ENCODE measurements around the gene TALDO1. TPM values are rescaled to one million over a fixed set of nuclear protein-coding genes. Genes with fewer than 3 reads are reported as not detected.
"Not testable (repeated sequence)": the region's sequence is repeated elsewhere in the genome, so short reads cannot be mapped to it uniquely, and the experiment has no call there.

TALDO1 gene
- total and polyA plus RNA-seq, 2 donors (not counting 1 experiment from before 2014, with no cell fraction given) = 136 to 150 TPM

DNA sequence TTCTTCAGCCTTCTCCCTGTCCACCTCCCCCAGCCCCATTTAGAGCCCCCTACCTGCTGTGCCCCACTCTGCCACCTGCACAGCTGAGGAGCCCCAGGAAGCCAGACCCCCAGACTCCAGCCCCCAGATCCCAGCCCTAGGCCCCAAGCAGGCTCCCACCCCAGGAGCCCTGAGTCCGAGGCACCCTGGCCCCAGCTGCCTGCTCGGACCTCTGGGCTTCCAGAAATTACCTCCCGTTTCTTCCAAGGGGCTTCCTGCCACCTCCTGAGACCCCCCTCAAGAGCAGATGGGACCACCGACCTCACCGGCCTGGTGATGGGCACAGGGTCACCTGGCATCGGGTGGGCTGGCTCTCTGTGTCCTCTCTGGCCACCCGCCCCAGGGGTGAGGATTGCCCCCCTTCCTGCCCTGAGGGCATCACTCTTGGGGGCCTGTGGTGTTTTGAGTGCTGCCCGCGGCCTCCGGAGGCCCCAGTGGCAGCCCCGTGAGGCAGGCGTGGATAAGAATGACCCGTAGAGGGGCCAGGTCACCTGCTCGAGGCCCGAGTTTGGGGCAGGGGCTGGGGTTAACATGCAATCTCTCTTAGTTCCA is 18.3 kb upstream of the TALDO1 start:
- H3K4me1 ChIP-seq (ENCODE audit: control insufficient read depth, extremely low read depth, insufficient read depth, low read length) = peaks cover 16% of the 10 kb centered on the region
- no peak overlapping the region for H3K27ac ChIP-seq (ENCODE audit: insufficient read depth, low read length)
- no peak overlapping the region for H3K4me3 ChIP-seq (replicated peaks in 1 of 4; ENCODE audit: control extremely low read depth in 1 of 4, insufficient read depth in 1 of 4, low read depth in 3 of 4, low read length in 4 of 4)
- H3K27me3 ChIP-seq (ENCODE audit: control insufficient read depth, insufficient read depth, low read length) = peaks cover 7% of the 10 kb centered on the region
- no peak overlapping the region for H3K4me2 ChIP-seq (ENCODE audit: extremely low read depth, insufficient read depth, low read length)
- H3K36me3 ChIP-seq (ENCODE audit: control insufficient read depth, insufficient read depth, low read length) = peaks cover 2% of the 10 kb centered on the region
- no peaks in the 10 kb centered on the region for H3K9me3 ChIP-seq (ENCODE audit: control insufficient read depth, insufficient read depth, low read depth, low read length)
- H3K79me2 ChIP-seq (ENCODE audit: control insufficient read depth, insufficient read depth, low read length) = no peaks in the 10 kb centered on the region
- no peaks in the 10 kb centered on the region for H4K20me1 ChIP-seq (ENCODE audit: control insufficient read depth, extremely low read depth, insufficient read depth, low read length)
- TF ChIP-seq EZH2 (IDR thresholded peaks at IDR 0.05; ENCODE audit: low read length, missing control alignments) = no peak
- TF ChIP-seq, protein P1, sequence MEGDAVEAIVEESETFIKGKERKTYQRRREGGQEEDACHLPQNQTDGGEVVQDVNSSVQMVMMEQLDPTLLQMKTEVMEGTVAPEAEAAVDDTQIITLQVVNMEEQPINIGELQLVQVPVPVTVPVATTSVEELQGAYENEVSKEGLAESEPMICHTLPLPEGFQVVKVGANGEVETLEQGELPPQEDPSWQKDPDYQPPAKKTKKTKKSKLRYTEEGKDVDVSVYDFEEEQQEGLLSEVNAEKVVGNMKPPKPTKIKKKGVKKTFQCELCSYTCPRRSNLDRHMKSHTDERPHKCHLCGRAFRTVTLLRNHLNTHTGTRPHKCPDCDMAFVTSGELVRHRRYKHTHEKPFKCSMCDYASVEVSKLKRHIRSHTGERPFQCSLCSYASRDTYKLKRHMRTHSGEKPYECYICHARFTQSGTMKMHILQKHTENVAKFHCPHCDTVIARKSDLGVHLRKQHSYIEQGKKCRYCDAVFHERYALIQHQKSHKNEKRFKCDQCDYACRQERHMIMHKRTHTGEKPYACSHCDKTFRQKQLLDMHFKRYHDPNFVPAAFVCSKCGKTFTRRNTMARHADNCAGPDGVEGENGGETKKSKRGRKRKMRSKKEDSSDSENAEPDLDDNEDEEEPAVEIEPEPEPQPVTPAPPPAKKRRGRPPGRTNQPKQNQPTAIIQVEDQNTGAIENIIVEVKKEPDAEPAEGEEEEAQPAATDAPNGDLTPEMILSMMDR (conservative IDR thresholded peaks at IDR 0.05 in 1 of 2, IDR thresholded peaks at IDR 0.05 in 1 of 2; ENCODE audit: low read depth in 1 of 2, low read length in 2 of 2) = no peak
- no peak for DNase-seq (ENCODE audit: low read depth in 2 of 2)
- no peak overlapping the region for H2AFZ ChIP-seq (ENCODE audit: low read length)
- H3K9ac ChIP-seq (ENCODE audit: insufficient read depth, low read length) = peak overlapping the region; percentile 7

DNA sequence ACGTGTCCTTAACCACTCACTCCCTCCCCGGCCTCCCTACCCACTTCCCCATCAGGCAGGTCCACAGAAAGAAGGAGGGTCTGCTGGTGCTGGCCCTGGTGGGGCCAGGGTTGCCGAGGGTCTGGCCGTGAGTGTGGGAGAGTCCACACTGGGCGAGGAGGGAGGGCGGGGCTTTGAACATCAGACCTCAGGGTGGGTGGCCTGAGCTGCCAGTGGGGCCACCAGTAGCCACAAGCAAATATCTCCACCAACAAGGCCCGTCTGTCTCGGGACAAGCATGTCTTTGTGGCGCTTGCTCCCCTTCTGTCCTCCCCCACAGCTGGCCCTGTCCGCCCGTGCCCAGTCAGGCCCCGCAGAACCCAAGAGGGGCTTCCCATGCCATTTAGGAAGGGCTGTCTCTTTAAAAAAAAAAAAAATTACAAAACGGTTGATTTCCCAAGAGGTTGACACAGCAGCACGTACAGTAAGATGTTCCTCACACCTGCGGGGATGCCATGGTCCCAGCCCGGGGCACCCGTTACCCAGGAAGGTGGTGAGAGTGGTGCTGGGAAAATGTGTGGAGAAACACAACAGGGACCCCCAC is 17.7 kb upstream of the TALDO1 start:
- H3K4me3 ChIP-seq (replicated peaks in 1 of 4; ENCODE audit: control extremely low read depth in 1 of 4, insufficient read depth in 1 of 4, low read depth in 3 of 4, low read length in 4 of 4) = no peak overlapping the region
- no peaks in the 10 kb centered on the region for H4K20me1 ChIP-seq (ENCODE audit: control insufficient read depth, extremely low read depth, insufficient read depth, low read length)
- no peak overlapping the region for H2AFZ ChIP-seq (ENCODE audit: low read length)
- TF ChIP-seq, protein P1 (conservative IDR thresholded peaks at IDR 0.05 in 1 of 2, IDR thresholded peaks at IDR 0.05 in 1 of 2; ENCODE audit: low read depth in 1 of 2, low read length in 2 of 2) = no peak
- no peak for TF ChIP-seq EZH2 (IDR thresholded peaks at IDR 0.05; ENCODE audit: low read length, missing control alignments)
- H3K36me3 ChIP-seq (ENCODE audit: control insufficient read depth, insufficient read depth, low read length) = no peaks in the 10 kb centered on the region
- no peak overlapping the region for H3K27ac ChIP-seq (ENCODE audit: insufficient read depth, low read length)
- peaks cover 16% of the 10 kb centered on the region for H3K4me1 ChIP-seq (ENCODE audit: control insufficient read depth, extremely low read depth, insufficient read depth, low read length)
- no peaks in the 10 kb centered on the region for H3K9me3 ChIP-seq (ENCODE audit: control insufficient read depth, insufficient read depth, low read depth, low read length)
- H3K79me2 ChIP-seq (ENCODE audit: control insufficient read depth, insufficient read depth, low read length) = no peaks in the 10 kb centered on the region
- H3K9ac ChIP-seq (ENCODE audit: insufficient read depth, low read length) = no peak overlapping the region
- no peak for DNase-seq (ENCODE audit: low read depth in 2 of 2)
- peaks cover 6% of the 10 kb centered on the region for H3K27me3 ChIP-seq (ENCODE audit: control insufficient read depth, insufficient read depth, low read length)
- no peak overlapping the region for H3K4me2 ChIP-seq (ENCODE audit: extremely low read depth, insufficient read depth, low read length)

DNA sequence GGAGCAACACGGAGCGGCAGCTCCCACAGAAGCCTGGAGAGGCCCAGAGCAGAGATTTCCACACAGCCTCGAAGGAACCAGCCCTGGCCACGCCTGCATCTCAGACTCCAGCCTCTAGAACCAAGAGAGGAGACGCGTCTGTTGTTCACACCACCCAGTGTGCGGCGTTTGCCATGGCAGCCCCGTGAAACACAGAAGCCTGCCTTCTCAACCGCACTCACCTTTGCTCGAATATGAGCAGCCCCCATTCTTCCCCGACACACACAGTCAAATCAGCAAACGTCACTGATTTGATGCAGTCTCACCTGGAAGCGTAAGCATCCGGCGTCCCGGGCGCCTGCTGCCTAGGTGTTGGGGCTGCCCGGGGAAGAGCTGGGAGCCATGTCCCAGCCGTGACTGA is 14.2 kb upstream of the TALDO1 start:
- H3K9ac ChIP-seq (ENCODE audit: insufficient read depth, low read length) = no peak overlapping the region

DNA sequence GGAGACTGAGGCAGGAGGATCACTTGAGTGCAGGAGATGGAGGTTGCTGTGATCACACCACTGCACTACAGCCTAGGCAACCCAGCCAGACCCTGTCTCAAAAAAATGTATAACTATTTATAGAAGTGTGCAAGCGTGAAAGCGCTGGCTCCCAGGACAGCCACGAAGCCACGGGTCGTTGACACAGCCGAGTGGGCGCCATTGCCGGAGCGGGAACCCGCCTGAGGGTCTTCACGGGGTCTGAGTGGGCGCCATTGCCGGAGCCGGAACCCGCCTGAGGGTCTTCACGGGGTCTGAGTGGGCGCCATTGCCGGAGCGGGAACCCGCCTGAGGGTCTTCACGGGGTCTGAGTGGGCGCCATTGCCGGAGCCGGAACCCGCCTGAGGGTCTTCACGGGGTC is 12.7 kb upstream of the TALDO1 start:
- H3K9me3 ChIP-seq (ENCODE audit: control insufficient read depth, insufficient read depth, low read depth, low read length); DNase-seq (ENCODE audit: low read depth in 2 of 2); H4K20me1 ChIP-seq (ENCODE audit: control insufficient read depth, extremely low read depth, insufficient read depth, low read length); H3K4me1 ChIP-seq (ENCODE audit: control insufficient read depth, extremely low read depth, insufficient read depth, low read length); H3K4me2 ChIP-seq (ENCODE audit: extremely low read depth, insufficient read depth, low read length); H3K79me2 ChIP-seq (ENCODE audit: control insufficient read depth, insufficient read depth, low read length); H3K4me3 ChIP-seq (replicated peaks in 1 of 4; ENCODE audit: control extremely low read depth in 1 of 4, insufficient read depth in 1 of 4, low read depth in 3 of 4, low read length in 4 of 4); H3K36me3 ChIP-seq (ENCODE audit: control insufficient read depth, insufficient read depth, low read length); H2AFZ ChIP-seq (ENCODE audit: low read length); H3K27ac ChIP-seq (ENCODE audit: insufficient read depth, low read length); H3K27me3 ChIP-seq (ENCODE audit: control insufficient read depth, insufficient read depth, low read length); H3K9ac ChIP-seq (ENCODE audit: insufficient read depth, low read length): not testable (repeated sequence)

More for the DNA sequence above, 14.2 kb upstream of the TALDO1 start:
- Histone ChIP-seq H3K27ac (ENCODE audit: insufficient read depth, low read length) (no peak overlapping the region), H3K4me3 (replicated peaks in 1 of 4; ENCODE audit: control extremely low read depth in 1 of 4, insufficient read depth in 1 of 4, low read depth in 3 of 4, low read length in 4 of 4) (no peak overlapping the region), H3K4me1 (ENCODE audit: control insufficient read depth, extremely low read depth, insufficient read depth, low read length) (peaks cover 8% of the 10 kb centered on the region), H3K36me3 (ENCODE audit: control insufficient read depth, insufficient read depth, low read length) (no peaks in the 10 kb centered on the region), H4K20me1 (ENCODE audit: control insufficient read depth, extremely low read depth, insufficient read depth, low read length) (no peaks in the 10 kb centered on the region), H3K4me2 (ENCODE audit: extremely low read depth, insufficient read depth, low read length) (no peak overlapping the region), H3K9me3 (ENCODE audit: control insufficient read depth, insufficient read depth, low read depth, low read length) (no peaks in the 10 kb centered on the region), H3K79me2 (ENCODE audit: control insufficient read depth, insufficient read depth, low read length) (no peaks in the 10 kb centered on the region), H2AFZ (ENCODE audit: low read length) (no peak overlapping the region), H3K27me3 (ENCODE audit: control insufficient read depth, insufficient read depth, low read length) (no peaks in the 10 kb centered on the region)
- no peak for TF ChIP-seq EZH2 (IDR thresholded peaks at IDR 0.05; ENCODE audit: low read length, missing control alignments)
- TF ChIP-seq, protein P1 (conservative IDR thresholded peaks at IDR 0.05 in 1 of 2, IDR thresholded peaks at IDR 0.05 in 1 of 2; ENCODE audit: low read depth in 1 of 2, low read length in 2 of 2) = no peak
- DNase-seq (ENCODE audit: low read depth in 2 of 2) = no peak
